Retina (tissue), 1 donor: ENCODE results near the gene COPS7A.

Source experiments
- DNase-seq: peaks from one replicate; pipeline ENCODE4 v3.0.0-alpha.2; 2016

The COPS7A gene

GRCh38 chr12:6752167-6752920, 28.5 kb downstream of the COPS7A start:
- DNase-seq = peak; percentile 49

- peak; percentile 98 for DNase-seq
These were observed 29.3 kb downstream of the COPS7A start, which contains the start of gene MLF2 for GRCh38 chr12:6752921-6753771. Gene MLF2 (minus strand): TSS chr12:6753141. CDS start chr12:6752334, 807 bp downstream.

- DNase-seq = no peak
These were observed 30.0 kb downstream of the COPS7A start for GRCh38 chr12:6753772-6754356.

GRCh38 chr12:6754411-6754810, 30.6 kb downstream of the COPS7A start:
- DNase-seq = no peak

GRCh38 chr12:6757028-6757690, 33.3 kb downstream of the COPS7A start:
- DNase-seq = no peak

GRCh38 chr12:6758506-6759095, 34.8 kb downstream of the COPS7A start:
- DNase-seq = peak; percentile 36

GRCh38 chr12:6759741-6760140, 35.9 kb downstream of the COPS7A start:
- DNase-seq = no peak

GRCh38 chr12:6763380-6763779, 39.5 kb downstream of the COPS7A start:
- DNase-seq = no peak

- peak; percentile 94 for DNase-seq
These were observed 40.4 kb downstream of the COPS7A start for GRCh38 chr12:6764011-6764828.

GRCh38 chr12:6765048-6765633, 41.3 kb downstream of the COPS7A start:
- DNase-seq = no peak

GRCh38 chr12:6765634-6766581, 42.1 kb downstream of the COPS7A start, which contains the start of gene PTMS:
Gene PTMS (plus strand): TSS chr12:6766363. CDS start chr12:6766706, 343 bp downstream.
- peak; percentile 75 for DNase-seq

- DNase-seq = peak; percentile 81
These were observed 43.0 kb downstream of the COPS7A start for GRCh38 chr12:6766651-6767349.

- peak; percentile 71 for DNase-seq
These were observed 43.8 kb downstream of the COPS7A start for GRCh38 chr12:6767353-6768319.

GRCh38 chr12:6768437-6768914, 44.6 kb downstream of the COPS7A start:
- DNase-seq = peak; percentile 63

- peak; percentile 67 for DNase-seq
These were observed 45.1 kb downstream of the COPS7A start for GRCh38 chr12:6768990-6769389.

- DNase-seq = no peak
These were observed 45.8 kb downstream of the COPS7A start for GRCh38 chr12:6769666-6770065.

GRCh38 chr12:6770094-6770493, 46.2 kb downstream of the COPS7A start:
- DNase-seq = no peak

- DNase-seq = no peak
These were observed 46.8 kb downstream of the COPS7A start for GRCh38 chr12:6770600-6770999.
